Adipose tissue (tissue), 3 donors: Measurements from ENCODE around the gene LCE2A. TPM values are rescaled to one million over a fixed set of nuclear protein-coding genes. Genes with fewer than 3 reads are reported as not detected.

Source experiments
- H3K27ac ChIP-seq: one replicate; pipeline ENCODE4 v1.5.1; 2013; ENCODE audit warnings: low read depth, low read length
- WGBS, 3 donors: extraction: QIAGEN DNeasy Blood & Tissue Kit; methylation state at CpG; one replicate each; pipeline ENCODE4 v1.1.7; 2013; 5-methylcytosine and 5-hydroxymethylcytosine counted together
- polyA plus RNA-seq, 3 donors: library from polyadenylated mRNA; stranded (reverse); fragments of 200-250 nt; gene quantifications; one replicate each; pipeline ENCODE4 v1.2.3, GENCODE V29; 2013
- donor health status: healthy with polysubstance abuse.
- donor health status: Bipolar disorder and iron deficiency.
- donor health status: healthy.

The LCE2A gene
- polyA plus RNA-seq, 3 donors: not detected

DNA sequence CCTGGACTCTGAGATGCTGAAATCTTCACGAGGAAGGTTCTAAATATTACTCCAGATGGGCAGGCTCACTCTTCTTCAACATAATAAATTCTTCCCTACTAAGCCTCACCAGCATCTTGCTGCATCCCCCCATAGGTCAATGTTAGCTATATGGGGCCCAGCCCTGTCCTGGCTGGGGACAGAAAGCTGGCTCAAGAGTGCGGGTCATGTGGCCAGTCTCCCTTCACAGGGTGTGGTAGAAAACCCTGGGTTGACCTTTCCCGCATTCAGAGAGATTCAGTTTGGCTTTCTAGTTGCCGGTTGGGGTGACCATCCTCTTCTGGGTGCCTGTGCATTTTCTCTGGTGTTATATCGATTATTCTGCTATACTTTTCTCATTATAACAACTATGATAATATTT is 39.9 kb downstream of the LCE2A start:
- H3K27ac ChIP-seq: no peak overlapping the region
- WGBS, 3 donors: 63 to 78% (median 76%) methylated on average over 5 of the region's 5 CpGs

DNA sequence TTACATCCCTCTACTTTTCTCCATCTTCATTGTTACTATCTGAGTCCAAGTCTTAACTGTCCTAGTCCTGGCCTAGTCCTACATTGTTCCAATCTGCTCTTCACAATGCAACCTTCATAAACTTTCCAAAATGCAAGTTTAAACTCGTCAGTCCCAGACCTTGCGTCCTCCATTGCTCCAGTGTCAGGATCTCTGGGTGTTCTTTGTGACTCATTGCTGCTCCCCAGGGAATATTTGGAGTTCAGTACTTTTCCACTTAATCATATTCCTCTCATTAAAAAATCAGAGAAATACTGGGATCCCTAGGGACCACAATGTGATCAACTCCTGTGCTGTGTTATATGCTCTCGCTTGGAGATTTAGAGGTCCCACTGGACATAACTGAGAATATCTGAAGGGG is 41.7 kb downstream of the LCE2A start:
- WGBS, 3 donors: 71 to 79% (median 76%) methylated on average over 3 of the region's 3 CpGs
- H3K27ac ChIP-seq: no peak overlapping the region

DNA sequence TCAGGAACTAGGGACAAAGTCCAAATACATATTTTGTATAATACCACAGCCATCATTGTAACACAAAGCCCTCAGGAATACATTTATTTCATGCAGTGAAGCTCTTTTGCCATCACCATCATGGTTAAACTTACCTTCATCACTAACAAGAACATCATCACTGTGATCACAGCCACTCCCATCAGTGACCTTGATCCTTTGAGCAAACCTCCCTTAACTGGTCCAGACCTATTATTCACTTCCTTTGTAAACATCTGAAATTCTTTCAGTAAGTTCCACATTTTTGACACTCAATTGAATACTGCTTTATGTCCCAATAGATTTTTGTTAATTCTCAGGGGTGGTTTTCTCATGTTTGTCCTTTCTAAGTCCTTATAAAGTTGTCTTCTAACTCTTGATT is 43.5 kb downstream of the LCE2A start:
- no peak overlapping the region for H3K27ac ChIP-seq

DNA sequence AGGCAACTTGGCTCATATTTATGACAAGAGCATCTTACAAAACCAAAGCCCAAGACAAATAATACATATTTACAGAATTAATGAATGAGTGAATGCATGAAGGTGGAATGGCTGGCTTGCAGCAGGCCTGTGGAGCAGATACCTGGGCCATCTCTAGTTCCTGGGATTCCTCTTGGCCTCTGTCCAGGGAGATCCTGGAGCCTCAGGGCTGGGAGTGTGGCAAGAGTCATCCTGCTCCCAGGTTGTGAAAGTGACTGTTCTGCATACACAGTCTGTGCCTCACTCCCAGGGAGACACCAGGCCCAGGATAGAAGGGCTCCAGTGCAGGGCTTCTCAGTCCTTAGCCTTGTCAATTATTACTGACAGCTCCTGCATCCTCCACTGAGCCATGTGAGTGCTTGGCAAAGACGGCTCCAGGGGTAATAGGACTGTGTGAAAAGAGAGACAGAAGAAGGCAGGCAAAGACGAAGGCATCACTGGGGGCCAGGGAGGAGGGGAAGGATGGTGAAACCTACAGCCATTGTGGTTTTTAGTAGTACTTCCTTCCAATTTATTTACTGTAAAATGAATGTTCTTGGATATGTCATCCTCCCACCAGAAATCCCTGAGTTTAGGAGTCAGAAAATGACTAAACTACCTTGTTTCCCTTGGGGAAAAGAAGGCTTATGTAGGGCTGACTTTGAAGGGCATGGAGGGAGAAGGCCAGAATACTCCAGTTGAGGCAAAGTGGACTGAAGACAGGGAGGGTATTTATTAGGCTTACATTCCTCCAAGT is 45.4 kb downstream of the LCE2A start:
- WGBS, 3 donors: 47 to 61% (median 50%) methylated on average over 2 of the region's 2 CpGs
- H3K27ac ChIP-seq: no peak overlapping the region

DNA sequence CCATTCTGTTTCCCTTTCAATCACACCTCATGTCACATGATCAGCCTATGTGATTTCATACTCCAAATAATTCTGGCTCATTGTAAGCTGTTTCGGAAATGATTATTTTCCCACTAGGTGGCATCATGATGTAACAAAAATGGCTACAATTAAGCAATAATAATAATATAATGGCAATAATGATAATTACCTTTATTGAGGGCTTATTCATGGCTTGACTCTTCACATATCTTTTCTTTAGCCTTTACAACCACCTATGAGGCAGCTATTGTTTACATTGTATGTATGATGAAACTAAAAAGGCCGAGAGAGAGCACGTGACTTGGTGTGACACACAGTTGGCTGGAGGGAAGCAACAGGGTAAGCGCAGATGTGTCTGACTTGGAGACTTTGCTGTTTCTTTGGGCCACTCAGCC is 47.2 kb downstream of the LCE2A start:
- WGBS, 3 donors: 49 to 67% (median 56%) methylated on average over 4 of the region's 4 CpGs
- no peak overlapping the region for H3K27ac ChIP-seq

DNA sequence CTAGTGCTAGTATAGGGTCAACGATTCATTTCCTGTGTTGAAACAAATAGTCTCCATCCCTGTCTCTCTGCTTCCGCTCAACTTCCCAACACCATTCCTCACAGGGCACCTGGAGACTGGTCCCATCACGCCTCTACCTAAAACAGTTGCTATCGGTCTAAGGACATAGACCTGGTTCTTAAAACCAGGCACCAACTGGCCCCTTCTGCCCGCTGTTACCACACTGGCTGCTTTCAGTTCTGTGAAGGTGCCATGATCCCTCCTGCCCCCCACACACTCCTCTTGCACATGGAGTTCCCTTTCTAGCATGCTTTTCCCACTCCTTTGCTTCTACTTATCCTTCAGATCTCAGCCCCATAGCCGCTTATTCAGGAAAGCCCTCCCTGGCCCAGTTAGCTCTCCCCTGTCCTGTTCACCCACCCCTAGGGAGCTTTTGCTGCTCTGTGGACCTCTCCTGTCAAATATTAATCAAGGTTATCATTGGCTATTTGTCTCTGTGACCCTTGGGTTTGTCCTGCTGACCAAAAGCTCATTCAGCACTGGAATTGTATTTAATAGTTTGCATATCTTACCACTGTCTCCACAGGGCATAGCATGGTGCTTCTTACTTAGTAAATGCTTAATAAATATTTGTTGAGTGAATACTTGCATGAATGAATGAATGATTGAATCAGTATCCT is 47.8 kb downstream of the LCE2A start:
- WGBS, 3 donors: 62 to 73% (median 71%) methylated on average over 6 of the region's 6 CpGs
- no peak overlapping the region for H3K27ac ChIP-seq

DNA sequence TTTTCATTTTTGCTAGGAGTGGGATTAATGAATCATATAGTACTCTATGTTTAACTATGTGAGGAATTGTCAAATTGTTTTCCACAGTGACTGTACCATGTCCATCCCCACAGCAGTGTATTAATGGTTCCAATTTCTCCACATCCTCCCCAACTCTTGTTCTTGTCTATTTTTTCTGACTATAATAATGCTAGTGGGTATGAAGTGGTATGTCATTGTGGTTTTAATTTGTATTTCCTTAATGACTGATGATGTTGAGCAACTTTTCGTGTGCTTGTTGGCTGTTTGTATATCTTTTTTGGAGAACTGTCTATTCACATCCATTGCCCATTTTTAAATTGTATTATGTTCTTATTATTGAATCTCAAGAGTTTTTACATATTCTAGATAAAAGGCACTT is 49.7 kb downstream of the LCE2A start:
- H3K27ac ChIP-seq: no peak overlapping the region
- WGBS, 3 donors: 16 to 31% (median 18%) methylated on average over 1 of the region's 1 CpG

Other genes starting within 250 kb of the LCE2A start
- gene LCE5A, start 187.5 kb upstream of the LCE2A start, polyA plus RNA-seq: not detected
- under 1 TPM in 1 of 3 donors, not detected in 2; 0.52 TPM for gene CRCT1, start 183.9 kb upstream of the LCE2A start, polyA plus RNA-seq
- not detected for gene LCE3E, start 131.6 kb upstream of the LCE2A start, polyA plus RNA-seq
- not detected for gene LCE3D, start 117.8 kb upstream of the LCE2A start, polyA plus RNA-seq
- not detected for gene LCE3C, start 98.1 kb upstream of the LCE2A start, polyA plus RNA-seq
- not detected for gene LCE3B, start 84.5 kb upstream of the LCE2A start, polyA plus RNA-seq
- not detected for gene LCE3A, start 75.2 kb upstream of the LCE2A start, polyA plus RNA-seq
- gene LCE2D, start 35.0 kb upstream of the LCE2A start, polyA plus RNA-seq: not detected
- gene LCE2C, start 23.1 kb upstream of the LCE2A start, polyA plus RNA-seq: not detected
- not detected for gene LCE2B, start 12.2 kb upstream of the LCE2A start, polyA plus RNA-seq
- gene LCE4A, start 9.8 kb downstream of the LCE2A start, polyA plus RNA-seq: not detected
- gene KPRP, start 59.7 kb downstream of the LCE2A start, polyA plus RNA-seq: not detected
- not detected for gene LCE1F, start 76.8 kb downstream of the LCE2A start, polyA plus RNA-seq
- gene LCE1E, start 87.9 kb downstream of the LCE2A start, polyA plus RNA-seq: not detected
- not detected for gene LCE1D, start 98.4 kb downstream of the LCE2A start, polyA plus RNA-seq
- not detected for gene LCE1C, start 108.3 kb downstream of the LCE2A start, polyA plus RNA-seq
- gene LCE1B, start 113.6 kb downstream of the LCE2A start, polyA plus RNA-seq: not detected
- not detected for gene LCE1A, start 129.1 kb downstream of the LCE2A start, polyA plus RNA-seq
- gene LCE6A, start 144.5 kb downstream of the LCE2A start, polyA plus RNA-seq: not detected
- gene LCE7A, start 161.7 kb downstream of the LCE2A start, polyA plus RNA-seq: not detected
- not detected for gene SMCP, start 180.0 kb downstream of the LCE2A start, polyA plus RNA-seq
- under 1 TPM in 2 of 3 donors, not detected in 1; 0.06 to 0.40 TPM for gene IVL, start 210.2 kb downstream of the LCE2A start, polyA plus RNA-seq
- not detected for gene SPRR5, start 248.9 kb downstream of the LCE2A start, polyA plus RNA-seq